DMS53 (cell line): ENCODE results near the gene TRIM24.
"Not testable (repeated sequence)": the region's sequence is repeated elsewhere in the genome, so short reads cannot be mapped to it uniquely, and the experiment has no call there.

ENCODE experiments used
- DNase-seq: peaks from one replicate; lab custom pipeline; 2025; lab: John Stamatoyannopoulos, UW

TRIM24 gene

DNA sequence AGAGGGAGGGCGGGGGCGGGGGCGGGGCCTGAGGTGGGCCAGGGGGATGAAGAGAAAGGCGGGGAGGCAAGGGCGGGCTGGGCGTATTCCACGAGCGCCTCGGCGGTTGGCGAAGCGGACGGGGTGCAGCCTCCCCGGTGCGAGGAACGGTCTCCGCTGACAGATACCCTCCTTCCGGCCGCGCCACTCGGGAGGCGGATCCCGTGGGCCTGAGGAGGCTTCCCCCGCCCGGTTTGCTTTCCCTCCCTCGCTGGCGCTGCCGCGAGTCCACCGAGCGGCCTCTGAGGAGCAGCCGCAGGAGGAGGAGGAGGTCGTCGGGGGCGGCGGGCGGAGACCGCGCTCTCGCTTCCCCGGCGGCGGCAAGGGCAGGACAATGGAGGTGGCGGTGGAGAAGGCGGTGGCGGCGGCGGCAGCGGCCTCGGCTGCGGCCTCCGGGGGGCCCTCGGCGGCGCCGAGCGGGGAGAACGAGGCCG, at the start of gene TRIM24:
TSS of gene TRIM24 (plus strand) at position 84 of the 473 bp plus-strand sequence. CDS start at position 374, 290 bp downstream.
- DNase-seq = peak; percentile 100

DNA sequence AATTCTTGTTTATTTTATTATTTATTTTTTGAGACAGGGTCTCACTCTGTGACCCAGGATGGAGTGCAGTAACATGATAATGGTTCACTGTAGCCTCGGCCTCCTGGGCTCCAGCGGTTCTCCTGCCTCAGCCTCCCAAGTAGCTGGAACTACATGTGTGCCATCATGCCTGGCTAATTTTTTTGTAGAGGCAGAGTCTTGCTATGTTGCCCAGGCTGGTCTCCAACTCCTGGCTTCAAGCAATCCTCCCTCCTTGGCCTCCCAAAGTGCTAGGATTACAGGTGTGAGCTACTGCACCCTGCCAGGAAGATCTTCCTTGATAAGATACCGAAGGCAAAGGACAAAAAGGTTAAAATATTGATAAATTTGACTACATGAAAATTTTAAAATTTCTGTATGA, 48.0 kb upstream of the TRIM24 start:
- DNase-seq = not testable (repeated sequence)

- DNase-seq = not testable (repeated sequence)
These were observed 47.1 kb upstream of the TRIM24 start for GRCh38 chr7:138412921-138413320.

GRCh38 chr7:138417078-138417700, 42.9 kb upstream of the TRIM24 start:
- DNase-seq = no peak

GRCh38 chr7:138417764-138418163, 42.3 kb upstream of the TRIM24 start:
- DNase-seq = no peak

DNA sequence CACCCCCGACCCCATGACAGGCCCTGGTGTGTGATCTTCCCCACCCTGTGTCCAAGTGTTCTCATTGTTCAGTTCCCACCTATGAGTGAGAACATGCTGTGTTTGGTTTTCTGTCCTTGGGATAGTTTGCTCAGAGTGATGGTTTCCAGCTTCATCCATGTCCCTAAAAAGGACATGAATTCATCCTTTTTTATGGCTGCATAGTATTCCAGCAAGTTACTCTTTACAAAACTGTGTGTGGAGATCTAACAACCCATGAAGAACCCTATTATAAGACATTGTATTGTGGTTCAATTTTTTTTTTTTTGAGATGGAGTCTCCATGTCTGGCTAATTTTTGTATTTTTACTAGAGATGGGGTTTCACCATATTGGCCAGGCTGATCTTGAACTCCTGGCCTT, 41.7 kb upstream of the TRIM24 start:
- not testable (repeated sequence) for DNase-seq

GRCh38 chr7:138425026-138425425, 35.0 kb upstream of the TRIM24 start:
- no peak for DNase-seq

- DNase-seq = peak; percentile 75
These were observed 30.3 kb upstream of the TRIM24 start for GRCh38 chr7:138429577-138430250.

DNA sequence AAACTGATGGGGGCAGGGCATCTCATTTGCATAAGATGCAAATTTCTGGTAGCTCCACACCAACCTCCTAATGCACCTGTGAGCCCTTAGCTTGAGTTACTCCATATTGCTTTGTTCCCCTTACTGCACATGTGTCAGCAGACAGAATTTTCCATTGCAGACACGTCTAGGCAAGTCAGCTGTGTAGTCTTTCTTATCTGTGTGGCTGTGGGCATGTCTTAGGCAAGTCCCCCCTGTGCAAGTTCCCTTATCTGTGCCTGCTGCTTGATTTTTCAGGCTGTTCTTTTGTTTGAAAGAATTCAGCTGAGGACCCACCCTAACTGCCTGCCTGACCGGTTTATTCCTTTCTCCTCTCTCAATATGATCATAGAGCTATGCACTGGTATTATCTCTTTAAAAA, 28.5 kb upstream of the TRIM24 start:
- peak; percentile 13 for DNase-seq

- DNase-seq = peak; percentile 73
These were observed 26.2 kb upstream of the TRIM24 start for GRCh38 chr7:138433583-138434443.

DNA sequence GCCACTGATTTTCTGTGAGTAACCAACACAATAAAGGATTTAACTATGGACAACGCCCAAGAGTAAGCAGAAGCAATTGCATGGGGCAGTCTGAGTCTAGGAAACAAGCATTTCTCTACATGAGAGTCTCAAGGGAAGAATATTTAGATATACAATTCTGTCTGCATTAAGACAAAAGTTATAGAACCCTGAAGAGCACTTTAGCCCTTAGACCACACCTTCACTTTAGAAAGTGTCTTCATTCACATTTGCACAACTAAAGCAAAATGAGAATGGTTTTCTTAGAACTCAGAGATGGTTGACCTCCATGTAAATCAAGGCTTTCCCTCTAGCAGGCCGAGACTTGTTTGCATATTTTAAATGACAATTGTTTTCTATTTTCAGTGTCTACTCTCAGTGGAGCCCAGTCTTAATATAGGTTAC, 25.5 kb upstream of the TRIM24 start:
- DNase-seq = no peak

- peak; percentile 69 for DNase-seq
These were observed 24.7 kb upstream of the TRIM24 start for GRCh38 chr7:138435231-138435919.

GRCh38 chr7:138436388-138436787, 23.7 kb upstream of the TRIM24 start:
- no peak for DNase-seq

- no peak for DNase-seq
These were observed 19.6 kb upstream of the TRIM24 start for GRCh38 chr7:138440460-138440859.

- no peak for DNase-seq
These were observed 17.2 kb upstream of the TRIM24 start for GRCh38 chr7:138442822-138443221.

DNA sequence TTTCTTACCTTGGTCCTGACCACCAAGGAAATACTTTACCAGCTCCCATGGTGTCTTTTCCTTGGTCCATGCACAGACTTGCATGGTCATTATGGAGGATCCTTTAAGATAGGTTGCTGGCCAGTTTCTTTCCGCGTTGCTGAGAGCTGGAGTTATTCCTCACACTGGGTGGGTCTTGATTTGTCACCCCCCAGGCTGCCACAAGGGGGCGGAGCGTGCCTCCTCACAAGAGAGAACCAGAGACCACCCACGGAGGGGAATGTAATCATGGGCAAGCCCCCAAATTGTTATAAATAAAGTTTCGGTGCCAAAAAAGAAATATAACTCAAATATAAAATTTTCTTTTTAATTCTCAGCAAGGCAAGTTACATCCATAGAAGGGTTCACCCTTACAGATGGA, 10.5 kb upstream of the TRIM24 start:
- DNase-seq = peak; percentile 28

- no peak for DNase-seq
These were observed 4.5 kb upstream of the TRIM24 start for GRCh38 chr7:138455609-138456008.

DNA sequence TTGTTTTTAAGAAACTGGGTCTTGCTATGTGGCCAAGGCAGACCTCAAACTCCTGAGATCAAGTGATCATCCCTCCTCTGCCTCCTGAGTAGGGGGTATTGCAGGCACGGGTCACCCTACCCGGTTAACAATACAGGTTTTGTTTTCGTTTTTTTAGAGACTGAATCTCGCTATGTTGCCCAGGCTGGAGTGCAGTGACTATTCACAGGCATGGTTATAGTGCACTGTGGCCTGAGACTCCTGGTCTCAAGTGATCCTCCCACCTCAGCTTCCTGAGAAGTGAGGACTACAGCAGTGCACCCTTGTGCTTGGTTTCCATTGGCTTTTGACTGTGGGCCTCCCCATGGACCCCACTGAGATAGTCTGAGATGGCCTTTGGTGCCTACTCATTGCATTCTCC, 3.8 kb upstream of the TRIM24 start:
- no peak for DNase-seq

- DNase-seq = no peak
These were observed 1.3 kb upstream of the TRIM24 start for GRCh38 chr7:138458576-138459412.

DNA sequence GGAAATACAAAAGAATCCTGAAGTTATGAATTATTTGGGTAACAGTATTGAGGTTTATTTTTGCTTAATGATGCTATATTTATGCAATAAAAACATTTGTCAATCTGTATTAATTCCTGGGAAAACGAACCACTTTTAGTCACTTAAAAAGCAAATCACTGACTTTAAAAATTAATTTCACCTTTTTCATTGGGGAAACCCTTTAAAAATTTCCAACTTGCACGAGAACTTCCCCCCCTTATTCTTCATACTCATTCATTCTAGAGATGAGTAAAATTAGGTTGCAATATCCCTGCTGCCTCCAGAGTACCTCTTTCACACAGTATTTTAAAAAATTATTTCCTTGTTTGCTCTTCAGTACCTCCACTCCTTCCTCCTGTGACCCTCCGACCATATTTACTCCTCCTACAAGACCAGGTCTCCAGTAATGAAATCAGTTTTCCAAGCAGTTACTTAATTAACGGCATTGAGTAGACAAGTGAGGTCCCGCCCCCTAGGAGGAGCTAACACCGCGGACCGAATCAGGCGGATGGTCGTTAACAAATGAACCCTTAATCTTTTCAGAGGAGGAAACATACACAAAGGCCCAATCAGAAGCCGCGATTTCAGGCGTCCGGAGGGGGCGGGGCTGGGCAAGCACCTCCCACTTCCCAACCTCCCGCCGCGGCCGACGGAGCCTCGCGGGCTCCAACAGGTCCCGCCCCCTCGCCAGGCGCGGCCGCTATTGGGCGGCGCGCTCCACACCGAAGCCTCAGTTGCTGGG, 465 bp upstream of the TRIM24 start:
- DNase-seq = peak; percentile 100
